A204.1 (cell line): ENCODE results near the gene GSE1.

ENCODE experiments used
- FAIRE-seq: peaks from 2 replicates; lab custom pipeline; 2012; peaks lifted over from hg19 to GRCh38; lab: Jason Lieb, UNC

The GSE1 gene

GRCh38 chr16:85662976-85663830 lies 50.1 kb downstream of the GSE1 start:
- FAIRE-seq, result no peak

DNA sequence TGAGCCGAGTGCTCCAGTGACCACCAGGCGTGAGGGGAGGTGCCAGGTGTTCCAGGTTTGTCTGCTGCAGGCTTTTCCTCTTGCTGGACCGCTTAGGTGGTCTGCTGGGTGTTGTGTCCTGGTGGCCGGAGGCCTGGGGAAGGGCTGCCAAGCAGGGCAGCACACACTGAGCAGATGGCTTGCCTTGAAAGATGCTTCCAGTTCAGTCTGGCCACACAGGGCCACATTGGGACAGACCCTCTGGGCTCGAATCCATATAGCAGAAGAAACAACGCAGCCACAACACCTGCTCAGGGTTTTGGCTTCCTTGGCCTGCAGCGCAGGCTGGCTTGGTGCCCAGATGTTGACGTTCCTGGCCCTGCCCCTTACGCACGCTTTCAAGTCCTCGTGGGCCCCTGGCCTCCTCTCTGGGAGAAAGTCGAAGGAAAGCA lies 50.8 kb downstream of the GSE1 start:
- no peak for FAIRE-seq

GRCh38 chr16:85664580-85665372 lies 51.7 kb downstream of the GSE1 start:
- FAIRE-seq, result no peak

GRCh38 chr16:85665373-85665740 lies 52.2 kb downstream of the GSE1 start:
- no peak for FAIRE-seq

GRCh38 chr16:85665929-85666328 lies 52.8 kb downstream of the GSE1 start:
- FAIRE-seq, result no peak

- FAIRE-seq, result no peak
These were observed 54.1 kb downstream of the GSE1 start for GRCh38 chr16:85667261-85667660.

DNA sequence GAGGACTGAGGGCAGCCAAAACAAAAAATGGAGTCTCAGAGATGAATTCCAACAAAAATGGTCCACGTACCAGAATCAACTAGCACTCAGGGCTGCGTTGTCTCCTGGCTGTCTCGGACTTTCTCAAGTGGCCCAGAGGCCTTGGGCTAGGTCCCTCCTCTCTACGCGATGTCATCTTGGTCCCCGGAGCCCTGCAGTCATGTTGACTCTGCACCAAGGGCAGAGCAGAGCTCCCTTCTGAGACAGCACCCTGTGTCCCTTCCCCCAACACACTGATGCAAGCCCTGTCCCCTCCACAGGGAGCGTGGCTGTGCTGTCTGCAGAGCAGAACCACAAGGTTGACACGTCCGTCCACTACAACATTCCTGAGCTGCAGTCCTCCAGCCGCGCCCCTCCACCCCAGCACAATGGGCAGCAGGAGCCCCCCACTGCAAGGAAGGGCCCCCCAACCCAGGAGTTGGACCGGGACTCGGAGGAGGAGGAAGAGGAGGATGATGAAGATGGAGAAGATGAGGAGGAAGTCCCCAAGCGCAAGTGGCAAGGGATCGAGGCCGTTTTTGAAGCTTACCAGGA lies 54.8 kb downstream of the GSE1 start:
- no peak for FAIRE-seq

GRCh38 chr16:85668676-85669424 lies 55.7 kb downstream of the GSE1 start:
- FAIRE-seq, result no peak

- no peak for FAIRE-seq
These were observed 57.7 kb downstream of the GSE1 start for GRCh38 chr16:85670840-85671239.

DNA sequence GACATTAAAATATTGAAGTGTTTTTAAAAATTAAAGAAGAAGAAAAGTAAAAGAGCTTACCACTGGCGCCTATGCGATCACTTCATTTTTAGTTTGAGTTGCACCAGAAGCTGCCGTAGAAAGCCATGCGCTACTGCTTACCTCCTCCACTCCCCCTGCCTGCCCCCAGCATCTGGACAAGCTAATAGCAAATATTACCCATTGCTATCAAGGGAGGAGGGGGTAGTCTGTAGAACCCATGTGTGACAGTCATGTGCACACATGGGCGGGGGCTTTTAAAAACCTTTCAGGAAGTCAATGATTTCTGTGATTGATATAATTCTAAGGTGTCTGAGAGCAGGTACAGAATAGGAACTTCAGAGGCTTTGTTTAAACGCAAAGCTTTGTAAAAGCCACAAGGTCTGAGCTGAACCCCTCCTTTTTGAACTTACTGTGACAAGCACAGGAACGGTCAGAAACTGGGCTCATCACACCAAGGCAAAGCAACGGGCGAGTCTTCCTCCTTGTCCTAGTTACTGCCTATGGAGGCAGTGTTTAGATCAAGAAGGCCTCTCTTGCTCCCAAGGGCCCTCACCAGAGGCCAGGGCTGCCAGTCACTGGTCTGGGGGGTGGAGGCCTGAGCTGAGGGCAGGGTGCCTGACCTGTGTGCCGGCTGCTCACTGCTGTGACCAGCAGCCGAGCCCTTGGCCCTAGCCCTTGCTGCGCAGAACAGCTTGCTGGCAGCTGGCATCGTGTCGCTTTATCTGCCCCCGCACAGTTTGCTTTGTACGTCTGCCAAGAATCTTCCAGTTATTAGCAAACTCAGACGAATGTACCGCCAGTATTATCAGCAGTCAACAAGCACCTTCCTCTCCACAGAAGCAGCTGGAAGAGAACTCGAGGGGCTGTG lies 60.7 kb downstream of the GSE1 start:
- FAIRE-seq, result no peak

- FAIRE-seq, result no peak
These were observed 61.3 kb downstream of the GSE1 start for GRCh38 chr16:85674418-85674755.

DNA sequence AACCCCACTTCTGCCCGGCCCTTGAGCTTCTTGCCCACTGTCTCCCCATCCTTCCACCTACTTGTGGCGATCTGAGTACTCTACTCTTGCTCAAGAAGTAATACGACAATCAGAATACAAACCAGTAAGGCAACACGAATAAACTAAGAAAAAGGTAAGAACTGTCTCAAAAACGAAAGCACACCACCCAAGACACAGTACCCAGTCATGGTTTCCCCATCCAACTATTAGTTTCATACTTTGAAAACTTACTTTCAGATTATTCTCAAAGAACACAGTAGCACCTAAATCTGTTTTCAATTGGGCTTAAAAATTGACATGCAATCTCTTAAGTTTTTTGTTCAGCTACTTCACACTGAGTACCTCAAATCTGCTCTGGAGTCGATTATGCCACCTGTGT lies 61.7 kb downstream of the GSE1 start:
- FAIRE-seq, result no peak

DNA sequence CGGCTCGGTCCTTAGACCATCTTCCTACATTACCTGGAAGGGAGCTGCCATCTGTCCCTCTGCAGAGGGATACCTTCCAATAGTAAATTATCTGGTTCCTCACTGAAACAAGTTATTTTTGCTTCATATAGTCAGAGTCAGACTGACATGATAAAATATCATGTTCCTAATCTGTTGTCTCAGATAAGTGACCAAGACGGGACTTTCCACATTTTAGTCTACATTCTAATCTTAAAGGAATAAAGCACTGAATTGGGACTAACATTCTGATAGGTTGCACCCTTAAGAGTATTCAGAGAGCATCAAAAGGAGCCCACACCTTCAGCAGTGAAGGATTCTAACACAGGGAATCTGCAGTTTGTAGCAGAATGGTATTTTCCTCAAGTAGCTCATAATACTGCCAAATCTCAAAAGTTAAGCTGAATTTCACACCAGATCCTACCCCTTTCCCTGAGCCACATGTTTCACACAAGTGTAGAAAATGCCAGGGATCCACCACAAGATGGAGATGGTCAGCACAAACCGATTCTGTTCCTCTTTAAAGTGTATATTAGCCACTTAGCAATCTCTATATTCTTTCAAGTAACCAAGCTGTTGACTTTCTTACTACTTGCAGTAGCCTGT lies 62.2 kb downstream of the GSE1 start:
- FAIRE-seq, result no peak

DNA sequence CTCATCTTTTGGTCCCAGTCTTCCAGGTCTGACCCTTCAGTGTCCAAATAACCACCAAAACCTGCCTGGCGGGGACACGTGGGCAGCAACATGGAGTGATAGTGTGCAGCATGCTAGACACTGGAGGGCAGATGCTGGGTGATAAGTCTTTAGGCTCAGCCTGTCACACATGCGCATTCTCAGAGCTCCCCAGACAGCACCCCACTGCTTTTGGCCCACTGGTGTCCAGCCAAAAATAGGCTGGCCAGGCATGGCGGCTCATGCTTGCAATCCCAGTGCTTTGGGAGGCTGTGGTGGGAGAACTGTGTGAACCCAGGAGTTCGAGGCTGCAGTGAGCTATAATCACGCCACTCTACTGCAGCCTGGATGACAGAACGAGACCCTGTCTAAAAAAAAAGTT lies 63.3 kb downstream of the GSE1 start:
- FAIRE-seq, result no peak

GRCh38 chr16:85677383-85677967 lies 64.4 kb downstream of the GSE1 start:
- no peak for FAIRE-seq

- FAIRE-seq, result no peak
These were observed 64.9 kb downstream of the GSE1 start for GRCh38 chr16:85678016-85678415.

GRCh38 chr16:85678821-85679220 lies 65.7 kb downstream of the GSE1 start:
- no peak for FAIRE-seq

- FAIRE-seq, result no peak
These were observed 66.7 kb downstream of the GSE1 start for GRCh38 chr16:85679870-85680269.

DNA sequence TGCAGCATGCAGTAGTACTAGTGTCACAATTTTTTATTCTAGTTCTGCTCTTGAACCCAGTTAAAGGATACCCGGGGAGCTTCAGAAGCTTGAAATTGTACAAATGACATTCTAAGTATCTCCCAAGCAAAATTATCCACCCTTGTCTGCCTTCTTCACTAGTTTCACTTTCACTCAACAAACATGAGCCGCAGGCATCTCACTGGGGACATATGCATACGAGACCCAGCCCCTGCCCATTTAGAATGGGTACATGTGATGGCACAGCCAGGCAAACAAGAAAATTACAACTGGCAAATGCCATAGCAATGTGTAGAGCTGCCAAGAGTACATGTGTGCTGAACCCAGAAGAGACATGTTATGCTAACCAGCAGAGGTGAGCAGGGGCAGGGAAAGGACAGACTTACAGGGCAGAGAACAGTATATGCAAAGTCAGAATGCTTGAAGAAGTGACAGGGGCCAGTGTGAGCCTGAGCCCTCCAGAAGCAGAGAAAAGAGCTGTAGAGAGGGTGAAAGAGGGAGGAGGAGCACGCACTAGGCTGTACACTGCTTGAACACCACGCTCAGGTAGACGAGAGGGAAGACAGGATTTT lies 67.3 kb downstream of the GSE1 start:
- FAIRE-seq, result no peak

- no peak for FAIRE-seq
These were observed 68.1 kb downstream of the GSE1 start for GRCh38 chr16:85681255-85681654.
